LHCN-M2 (cell line): ENCODE results near the gene PPP1R36. TPM values are rescaled to one million over a fixed set of nuclear protein-coding genes. Genes with fewer than 3 reads are reported as not detected.
"Not testable (repeated sequence)": the region's sequence is repeated elsewhere in the genome, so short reads cannot be mapped to it uniquely, and the experiment has no call there.

ENCODE experiments used
- DNase-seq: peaks from one replicate; pipeline ENCODE4 v3.0.0-alpha.2; 2012; ENCODE audit warnings: low read depth
- total RNA-seq: library from RNA; depleted of rRNA; stranded (reverse); fragments of >200 nt; gene quantifications from 2 replicates; pipeline ENCODE4 v1.2.3, GENCODE V29; 2014

PPP1R36 gene
- total RNA-seq, 1 experiment from 2014 or later: 1.1 TPM

DNA sequence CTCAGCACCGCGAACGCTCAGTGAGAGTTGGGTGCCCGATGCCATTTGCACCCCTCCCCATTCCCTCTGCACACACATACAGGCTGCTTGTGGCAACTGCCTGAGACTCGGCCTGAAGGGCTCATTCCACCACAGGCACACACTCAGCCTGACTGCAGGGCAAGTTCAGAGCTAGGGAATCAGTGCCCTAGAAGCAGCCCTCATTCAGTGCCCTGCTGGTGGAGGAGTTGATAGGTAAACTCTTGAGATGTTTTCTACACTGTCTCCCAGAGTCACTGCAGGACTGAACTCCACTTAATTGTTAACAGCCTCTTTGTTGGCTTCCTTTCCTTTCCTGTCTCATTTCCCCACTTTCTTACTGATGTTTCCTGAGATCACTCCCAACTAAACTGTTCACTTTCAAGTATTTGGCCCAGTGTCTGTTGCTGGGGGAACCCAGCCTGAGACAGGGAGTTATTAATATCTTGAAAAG lies 16.9 kb downstream of the PPP1R36 start:
- no peak for DNase-seq

DNA sequence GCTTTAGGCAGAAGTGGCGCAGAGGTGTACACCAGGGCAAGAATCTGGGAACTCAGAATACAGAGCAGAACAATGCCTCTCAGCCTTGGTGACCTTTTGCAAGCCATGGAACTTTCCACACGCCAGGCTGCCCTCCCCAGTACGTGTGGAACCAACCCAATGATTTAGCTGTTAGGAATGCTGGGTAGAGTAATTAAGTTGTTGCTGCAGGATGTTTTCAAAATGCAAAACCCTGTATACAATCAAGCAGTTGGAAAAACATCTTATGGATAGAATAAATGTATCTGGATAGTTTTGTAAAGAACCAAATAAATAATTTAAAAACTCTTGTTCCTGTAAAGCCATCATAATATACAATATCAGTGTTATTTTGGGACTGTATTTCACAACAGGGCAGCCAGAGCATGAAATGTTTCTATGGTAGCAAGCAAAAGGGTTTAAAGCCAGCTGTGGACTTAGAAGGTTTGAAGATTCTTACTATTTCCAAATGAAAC lies 19.4 kb downstream of the PPP1R36 start:
- DNase-seq: peak; percentile 88

DNA sequence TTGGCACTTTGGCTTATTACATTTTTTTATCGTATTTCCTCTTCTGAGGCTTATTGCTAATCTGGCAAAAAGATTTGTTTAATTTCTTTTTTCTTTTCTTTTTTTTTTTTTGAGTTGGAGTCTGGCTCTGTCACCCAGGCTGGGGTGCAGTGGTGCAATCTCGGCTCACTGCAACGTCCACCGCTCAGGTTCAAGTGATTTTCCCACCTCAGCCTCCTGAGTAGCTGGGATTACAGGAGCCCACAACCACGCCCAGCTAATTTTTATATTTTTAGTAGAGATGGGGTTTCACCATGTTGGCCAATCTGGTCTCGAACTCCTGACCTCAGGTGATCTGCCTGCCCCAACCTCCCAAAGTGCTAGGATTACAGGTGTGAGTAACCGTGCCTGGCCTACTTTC lies 19.9 kb downstream of the PPP1R36 start:
- DNase-seq: not testable (repeated sequence)

DNA sequence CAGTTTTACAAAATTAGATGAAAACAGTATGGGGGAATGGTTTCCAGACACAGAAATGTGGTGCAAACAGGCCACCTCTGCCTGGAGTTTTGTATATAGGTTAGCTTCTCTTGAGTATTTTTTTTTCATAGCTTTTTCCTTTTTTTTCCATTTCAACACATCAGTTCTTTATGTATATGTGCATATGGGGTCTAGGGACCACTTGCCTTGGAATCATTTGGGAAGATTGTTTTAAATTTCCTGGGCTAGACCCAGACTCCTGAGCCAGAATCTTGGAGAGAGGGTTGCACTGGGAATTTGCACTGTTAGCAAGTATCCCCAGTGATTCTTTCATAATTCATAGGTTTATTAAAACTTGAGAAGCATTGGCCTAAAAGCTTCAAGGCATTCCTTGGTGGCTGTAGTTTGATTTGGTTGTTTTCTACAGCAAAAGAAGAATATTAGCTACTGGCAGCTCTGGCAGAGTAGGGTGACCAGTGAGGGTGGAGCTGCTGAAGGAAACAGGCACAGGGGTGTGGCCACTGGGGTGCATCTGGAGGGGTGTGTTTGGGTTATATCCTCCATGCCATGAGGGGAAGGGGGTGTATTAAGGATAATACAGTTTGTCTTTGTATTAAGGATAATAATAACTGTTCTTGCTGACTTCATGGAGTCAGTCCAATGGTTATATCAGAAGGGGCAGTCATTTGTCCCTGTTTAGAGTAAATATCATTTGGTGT lies 22.8 kb downstream of the PPP1R36 start:
- DNase-seq: no peak

DNA sequence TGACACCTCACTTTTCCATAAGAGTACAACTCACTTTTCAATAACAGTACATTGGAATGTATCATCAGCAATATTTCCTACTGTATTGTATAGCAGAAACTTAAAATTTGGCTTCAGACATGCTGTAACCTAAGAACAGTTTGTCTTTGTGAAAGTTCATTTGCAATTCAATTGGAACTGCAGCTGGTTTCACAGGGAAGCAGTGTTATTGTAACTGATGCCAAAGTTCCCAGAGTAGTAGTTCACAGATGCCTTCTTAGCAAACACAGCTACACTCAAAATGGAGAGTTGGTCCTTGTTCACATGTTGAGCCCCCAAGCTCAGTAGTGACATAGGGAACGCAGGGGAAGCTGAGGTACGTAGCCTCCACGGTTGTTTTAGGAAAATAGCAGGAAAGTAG lies 23.3 kb downstream of the PPP1R36 start:
- DNase-seq: no peak

DNA sequence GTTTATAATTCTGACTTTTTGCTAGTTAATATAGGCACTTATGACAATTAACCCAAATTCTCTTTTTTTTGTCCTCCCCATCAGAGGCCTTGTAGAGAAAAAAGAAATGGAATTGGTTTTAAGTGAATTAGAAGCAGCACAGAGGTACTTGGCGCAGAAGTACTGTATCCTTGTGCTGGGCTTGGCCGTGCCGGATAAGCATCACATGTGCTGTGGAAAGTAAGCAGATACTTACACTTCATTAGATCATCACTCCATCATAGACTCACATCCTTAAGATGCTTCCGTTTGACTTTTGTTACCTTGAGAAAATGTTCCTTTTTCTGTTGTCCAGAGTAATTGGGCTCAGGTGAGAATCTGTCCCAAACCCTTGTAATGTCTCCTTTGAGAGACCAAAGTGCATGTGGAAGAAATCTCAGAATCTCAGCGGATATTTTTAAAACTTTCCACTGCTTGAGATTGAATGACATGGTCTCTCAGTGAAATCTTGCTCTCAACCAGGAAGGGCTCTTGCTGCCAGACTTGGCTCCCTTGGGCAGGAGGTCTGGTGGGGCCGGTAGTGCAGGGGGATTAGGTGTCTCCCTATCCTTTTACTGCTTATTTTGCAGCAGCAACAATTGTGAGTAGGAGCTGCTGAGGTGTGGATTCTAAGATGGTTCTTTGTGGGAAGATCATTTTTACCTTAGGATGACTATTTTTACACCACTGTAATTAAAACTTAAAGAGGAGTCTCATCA lies 24.8 kb downstream of the PPP1R36 start:
- DNase-seq: no peak

DNA sequence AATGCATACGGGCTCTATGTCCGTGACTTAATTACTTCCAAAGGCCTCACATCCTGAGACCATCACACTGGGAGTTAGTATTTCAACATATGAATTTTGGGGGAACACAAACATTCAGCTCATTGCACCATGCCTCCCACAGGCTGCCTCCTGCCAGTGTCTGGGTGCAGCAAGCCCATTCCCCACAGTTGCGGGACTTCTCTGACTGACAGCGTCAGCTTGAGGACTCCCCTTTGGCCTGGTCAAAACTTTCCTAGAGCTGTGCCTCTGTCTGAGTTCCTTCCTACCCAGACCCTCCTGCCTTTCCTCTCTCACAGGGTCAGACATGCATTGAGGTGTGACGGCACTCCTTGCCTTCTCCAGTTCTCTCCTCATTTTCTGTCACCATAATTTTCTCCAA lies 27.4 kb downstream of the PPP1R36 start:
- no peak for DNase-seq

DNA sequence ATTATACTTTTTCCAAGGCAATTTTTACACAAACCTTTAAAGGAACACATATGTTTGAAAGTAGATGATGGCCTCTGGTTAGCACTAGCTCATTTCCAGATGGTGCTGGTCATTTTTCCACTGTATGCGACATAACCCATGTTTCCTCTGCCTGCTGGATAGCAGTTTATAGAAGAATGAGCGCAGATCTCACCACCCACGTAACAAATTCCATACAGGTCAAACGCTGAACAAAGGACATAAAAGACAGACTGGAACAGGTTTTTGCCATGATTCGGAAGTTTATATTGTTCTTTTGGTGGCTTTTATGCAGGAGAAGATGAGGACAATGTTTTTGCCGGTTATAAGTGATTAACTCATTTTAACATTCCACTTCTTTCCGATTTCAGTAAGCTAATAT lies 30.7 kb downstream of the PPP1R36 start:
- DNase-seq: no peak

DNA sequence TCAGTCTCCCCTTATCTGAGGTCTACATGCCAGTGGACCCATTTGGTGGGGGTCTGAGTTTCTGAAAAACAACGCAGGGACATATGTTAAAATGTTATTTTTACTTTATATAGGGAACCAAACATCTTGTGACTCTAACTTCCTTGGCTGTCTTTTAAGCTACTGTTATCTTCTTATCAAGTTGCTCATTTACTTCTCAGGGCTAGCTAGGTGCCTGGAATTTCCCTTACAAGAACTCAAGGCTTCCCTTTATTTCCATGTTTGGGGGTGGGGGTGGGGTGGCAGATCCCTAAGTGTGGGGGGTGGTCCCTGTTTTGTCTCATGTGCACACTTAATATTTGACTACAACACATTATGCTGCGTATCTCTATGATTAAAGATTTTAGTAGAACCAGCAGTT lies 31.6 kb downstream of the PPP1R36 start:
- DNase-seq: no peak

DNA sequence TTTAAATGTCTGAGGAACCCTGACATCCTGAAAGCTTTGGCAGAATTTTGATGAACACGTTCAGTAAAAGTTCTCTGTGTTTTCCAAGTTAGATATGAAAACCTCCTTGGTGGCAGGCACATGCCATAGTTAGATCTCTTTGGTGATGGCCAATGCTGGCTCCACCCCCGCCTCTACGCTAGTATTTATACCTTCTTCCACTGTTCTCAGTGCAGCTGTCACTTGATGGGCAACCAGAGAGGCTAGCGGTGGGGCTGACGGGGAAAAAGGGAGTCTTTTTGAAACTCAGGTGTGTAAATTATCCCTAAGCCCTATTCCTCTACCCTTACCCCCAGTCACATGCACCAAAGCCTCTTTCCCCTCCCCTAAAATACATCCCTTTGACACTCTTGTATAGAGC lies 32.1 kb downstream of the PPP1R36 start:
- DNase-seq: no peak

DNA sequence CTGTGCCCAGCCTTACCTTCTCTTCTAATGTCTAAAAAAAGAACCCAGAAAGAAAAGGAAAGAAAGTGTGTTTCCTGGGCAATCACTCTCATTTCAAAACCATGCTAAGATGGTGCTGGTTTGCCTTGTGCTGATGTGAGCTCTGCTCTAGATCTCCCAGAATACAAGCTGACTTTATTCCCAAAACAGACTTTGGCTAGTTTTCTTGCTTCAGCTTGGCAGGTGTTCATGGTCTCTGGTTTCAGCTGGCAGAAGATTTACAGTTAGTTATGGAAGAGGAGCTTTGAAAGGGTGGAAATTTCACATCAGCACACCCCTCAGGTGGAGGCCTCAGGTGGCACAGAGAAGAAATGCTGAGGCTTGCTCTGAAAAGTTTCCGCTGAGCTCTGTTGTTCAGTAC lies 34.4 kb downstream of the PPP1R36 start:
- no peak for DNase-seq

DNA sequence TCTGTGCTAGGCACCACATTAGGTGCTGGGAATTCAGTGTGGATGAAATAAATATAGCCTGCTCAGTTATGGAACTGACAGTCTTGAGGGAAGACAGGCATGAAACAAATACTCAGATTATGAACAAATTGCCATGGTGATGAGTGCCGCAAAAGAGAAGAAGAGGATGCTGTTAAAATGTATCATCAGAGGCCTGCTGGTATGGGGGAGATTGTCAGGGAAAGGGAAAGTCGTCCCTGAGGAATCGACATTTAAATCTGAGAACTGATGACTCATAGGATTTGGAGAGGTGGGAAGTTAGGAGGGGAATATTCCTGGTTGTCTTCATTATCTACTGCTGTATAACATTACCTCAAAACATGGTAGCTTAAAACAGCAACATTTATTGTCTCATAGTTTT lies 42.0 kb downstream of the PPP1R36 start:
- peak; percentile 39 for DNase-seq

DNA sequence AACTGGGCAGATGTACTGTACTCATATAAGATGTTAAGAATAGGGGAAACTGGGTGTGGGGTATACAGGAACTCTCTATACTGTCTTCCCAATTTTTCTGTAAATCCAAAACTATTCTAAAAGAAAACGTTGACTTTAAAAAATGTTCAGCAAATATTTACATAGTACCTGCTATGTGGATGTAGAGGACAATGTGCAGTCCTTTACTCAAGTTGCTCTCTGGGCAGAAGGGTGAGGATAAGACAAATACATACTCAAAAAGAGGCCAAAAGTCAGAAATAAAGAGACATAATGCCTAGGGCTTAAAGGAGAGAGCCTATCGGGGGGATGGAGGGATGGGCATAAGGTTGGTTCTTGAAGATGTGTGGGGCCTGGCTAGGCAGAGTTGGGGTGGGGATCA lies 44.7 kb downstream of the PPP1R36 start:
- DNase-seq: no peak

DNA sequence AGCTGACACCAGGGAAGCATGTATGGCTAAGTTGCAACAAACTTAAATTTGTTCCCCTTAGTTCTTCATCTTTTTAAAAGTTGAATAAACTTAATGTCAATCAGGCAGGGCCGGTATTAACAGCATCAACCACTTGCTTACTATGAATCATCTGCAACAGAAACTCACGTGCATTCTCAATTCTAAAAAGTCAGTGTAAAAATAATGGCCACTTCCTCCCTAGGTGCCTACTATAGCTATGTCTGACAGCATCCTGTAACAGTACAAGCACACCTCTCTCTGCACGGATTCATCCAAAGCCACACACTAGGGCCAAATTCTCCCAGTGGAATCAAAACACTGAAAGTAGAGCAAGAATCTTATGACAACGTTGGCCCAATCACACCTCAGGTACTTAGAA lies 48.6 kb downstream of the PPP1R36 start:
- DNase-seq: no peak

DNA sequence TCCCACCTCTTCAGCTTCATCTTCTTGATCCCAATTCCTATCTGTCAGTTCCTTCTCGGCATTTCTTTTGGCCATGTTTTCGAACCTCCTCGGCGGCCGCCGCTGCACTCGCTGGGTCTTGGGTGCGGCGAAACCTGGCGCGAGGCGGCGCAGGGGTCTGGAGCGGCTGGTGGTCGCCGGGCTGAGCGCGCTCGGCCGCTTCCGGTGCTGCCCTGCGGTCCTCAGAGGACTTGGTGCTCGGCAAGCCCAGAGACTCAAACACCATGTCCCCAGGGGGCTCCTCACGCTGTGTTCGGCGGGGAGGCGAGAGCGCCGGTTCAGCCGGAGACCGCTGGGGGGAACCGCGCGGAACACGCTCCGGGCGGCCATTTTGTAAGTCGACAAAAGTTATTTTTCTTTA lies 51.8 kb downstream of the PPP1R36 start:
- no peak for DNase-seq

DNA sequence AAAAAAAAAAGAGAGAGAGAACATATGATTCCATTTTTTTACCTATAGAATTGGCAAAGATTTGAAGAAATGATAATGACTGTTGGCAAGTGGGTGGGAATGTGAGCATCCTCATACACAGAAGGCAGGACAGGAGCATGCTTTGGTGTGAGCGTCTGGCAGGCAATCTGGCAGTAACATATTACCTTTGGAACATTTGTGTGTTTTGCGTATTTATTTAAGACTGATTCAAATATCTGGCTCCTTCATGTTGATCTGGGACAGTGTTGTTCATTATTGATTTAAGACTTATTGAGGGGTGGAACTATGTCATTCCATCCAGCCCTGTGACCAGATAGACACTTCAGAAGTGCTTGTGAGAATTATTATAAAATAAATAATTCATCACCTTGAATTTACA lies 53.1 kb downstream of the PPP1R36 start:
- no peak for DNase-seq

DNA sequence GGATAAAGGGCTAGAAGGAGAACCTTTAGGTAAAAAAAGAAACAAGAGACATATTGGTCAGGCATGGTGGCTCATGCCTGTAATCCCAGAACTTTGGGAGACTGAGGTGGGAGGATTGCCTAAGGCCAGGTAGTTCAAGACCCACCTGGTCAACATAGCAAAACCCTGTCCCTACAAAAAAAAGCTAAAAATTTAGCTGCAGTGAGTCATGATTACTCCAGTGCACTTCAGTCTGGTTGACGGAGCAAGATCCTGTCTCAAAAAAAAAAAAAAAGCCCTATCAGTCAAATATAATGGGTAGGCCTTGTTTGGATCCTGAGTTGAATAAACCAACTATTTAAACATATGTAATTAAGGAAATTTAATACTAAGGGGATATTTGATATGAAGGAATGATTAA lies 54.2 kb downstream of the PPP1R36 start:
- DNase-seq: no peak

DNA sequence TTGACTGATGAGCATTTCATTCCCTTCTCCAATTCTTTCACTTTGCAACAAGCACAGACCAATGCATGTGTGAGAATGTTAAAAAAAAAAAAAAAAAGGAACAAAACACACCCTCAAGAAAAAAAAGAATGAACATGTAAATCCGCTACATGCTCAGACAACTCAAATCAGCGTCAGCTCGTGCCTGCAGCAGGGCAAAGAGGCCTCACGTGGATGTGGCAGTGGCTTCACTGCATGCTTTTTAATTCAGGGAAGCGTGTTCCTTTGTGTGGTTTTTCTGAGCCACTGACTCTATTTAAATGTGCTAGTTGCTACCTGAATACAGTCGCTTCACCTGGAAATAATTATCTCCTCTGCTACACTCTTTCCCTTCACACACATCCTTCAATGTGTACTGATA lies 55.1 kb downstream of the PPP1R36 start:
- no peak for DNase-seq

DNA sequence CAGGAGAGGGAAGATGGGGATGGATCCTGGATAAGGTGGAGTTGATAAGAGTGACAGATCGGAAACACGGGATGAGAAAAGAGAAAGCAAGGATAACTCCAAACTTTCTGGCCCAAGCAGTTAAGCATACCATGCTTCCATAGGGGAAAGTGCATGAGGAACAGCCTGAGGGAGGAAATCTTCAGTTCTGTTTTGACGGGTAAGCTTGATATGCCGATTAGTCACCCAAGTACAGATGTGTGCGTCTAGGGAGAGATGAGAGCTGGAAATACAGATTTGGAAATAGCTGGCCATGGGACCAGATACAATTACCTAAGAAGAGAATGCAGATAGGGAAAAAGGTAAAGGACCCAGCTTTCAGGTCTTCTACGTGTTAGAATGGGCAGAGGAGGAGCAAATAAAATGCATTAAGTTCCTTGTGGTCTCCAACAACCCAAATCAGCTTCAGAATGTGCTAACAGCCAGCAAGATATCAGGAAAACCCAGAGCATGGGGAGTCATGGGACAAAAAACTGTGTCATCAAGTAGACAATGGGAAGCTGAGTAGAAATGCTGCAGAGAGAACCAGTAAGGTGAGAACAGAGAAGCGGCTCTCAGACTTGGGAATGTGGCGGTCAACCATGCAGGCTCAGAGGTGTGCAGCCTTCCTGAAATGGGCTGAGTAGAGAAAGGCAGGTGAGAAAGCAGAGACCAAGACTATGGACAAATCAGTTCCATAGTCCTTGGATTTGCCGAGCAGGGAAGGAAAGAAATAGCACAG lies 56.3 kb downstream of the PPP1R36 start:
- no peak for DNase-seq

DNA sequence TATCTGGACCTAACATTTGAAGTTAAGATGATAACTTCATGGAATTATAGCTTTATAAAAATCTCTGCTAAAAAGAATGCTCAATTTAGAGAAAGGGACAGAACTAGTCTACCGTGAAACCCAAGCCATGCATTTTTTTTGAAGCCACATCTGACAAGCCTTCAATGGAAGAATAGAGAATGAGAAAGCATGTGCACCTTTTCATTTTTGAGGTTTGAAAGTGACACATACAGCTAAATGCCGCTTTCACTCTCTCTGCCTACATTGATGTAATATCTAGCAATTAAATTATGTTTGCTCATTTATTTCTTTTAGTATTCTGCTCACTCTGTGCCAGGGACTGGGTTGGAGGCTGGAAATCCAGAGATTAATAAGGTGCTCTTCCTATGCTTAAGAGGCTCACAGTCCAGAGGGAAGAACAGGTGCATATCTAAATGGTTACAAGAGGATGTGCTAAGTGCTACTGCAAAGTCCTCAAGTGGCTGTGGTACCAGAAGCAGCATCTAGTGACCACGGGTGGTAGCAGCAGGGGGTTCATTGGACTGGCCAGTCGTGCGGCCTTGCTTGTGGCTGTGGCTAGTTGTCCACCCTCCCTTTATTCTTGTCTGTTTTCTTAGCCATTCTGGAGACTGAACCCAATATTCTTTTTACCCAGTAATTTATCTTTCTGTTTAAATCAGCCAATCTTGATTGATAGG lies 60.4 kb downstream of the PPP1R36 start:
- no peak for DNase-seq

DNA sequence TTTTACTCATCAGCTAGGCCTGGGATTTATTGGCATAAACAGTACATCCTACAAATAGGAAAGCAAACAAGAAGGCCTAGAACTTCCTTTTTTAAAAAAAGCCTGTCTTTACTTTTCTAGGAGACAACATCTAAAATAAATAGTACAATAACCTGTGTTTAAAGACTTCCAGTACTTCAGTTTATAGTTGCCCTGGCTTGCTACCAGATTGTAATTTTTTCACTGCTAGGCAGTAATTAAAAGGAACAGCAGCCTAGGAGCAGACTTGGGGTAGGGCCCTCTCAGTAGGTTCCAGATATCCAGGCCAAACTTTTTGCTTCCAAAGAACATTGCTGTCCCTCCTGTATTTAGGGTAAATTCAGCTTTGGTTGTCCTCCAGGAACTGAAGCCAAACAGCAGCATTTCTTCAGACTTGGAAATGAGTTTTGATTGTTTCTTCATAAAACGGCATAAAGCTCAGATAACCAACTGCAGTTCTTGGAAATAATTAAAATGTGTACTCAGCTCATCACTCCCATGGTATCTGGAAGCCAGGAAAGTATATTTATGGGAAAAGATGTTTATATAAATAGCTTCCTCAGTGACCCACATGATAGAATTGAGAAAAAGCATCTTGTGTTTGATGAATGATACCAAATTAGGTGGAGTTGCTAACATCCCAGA lies 61.7 kb downstream of the PPP1R36 start:
- no peak for DNase-seq
